Dermis lymphatic vessel endothelial cell (primary cell): Measurements from ENCODE around the gene RMI1. TPM values are rescaled to one million over a fixed set of nuclear protein-coding genes. Genes with fewer than 3 reads are reported as not detected.

Experiments used
- total RNA-seq: library from RNA; depleted of rRNA; stranded (reverse); fragments of >200 nt; gene quantifications from 2 replicates; pipeline ENCODE4 v1.2.1, GENCODE V29; 2014

RMI1 gene
- total RNA-seq = 5.4 and 6.7 TPM in 2 replicates

GRCh38 chr9:83980395-83981125 lies at the start of gene RMI1:
Gene RMI1 (plus strand): TSS chr9:83980805. CDS start chr9:84000987, 20,182 bp downstream.

GRCh38 chr9:83979812-83980394 lies 702 bp upstream of the RMI1 start, which contains the start of gene HNRNPK:
Gene HNRNPK (minus strand): TSS chr9:83980215. CDS start chr9:83978252, 1,963 bp downstream.

Other genes starting within 250 kb of the RMI1 start
- gene GKAP1, start 163.0 kb upstream of the RMI1 start, total RNA-seq = 1.2 and 2.0 TPM in 2 replicates
- gene KIF27, start 59.4 kb upstream of the RMI1 start, total RNA-seq = 2.6 and 5.9 TPM in 2 replicates
- 663 and 920 TPM in 2 replicates for gene HNRNPK, start 590 bp upstream of the RMI1 start, total RNA-seq